Measurements from ENCODE around the gene LCMT1. TPM values are rescaled to one million over a fixed set of nuclear protein-coding genes. Genes with fewer than 3 reads are reported as not detected.

The LCMT1 gene
- total RNA-seq, 1 experiment from 2014 or later = 31.0 TPM

GRCh38 chr16:25080420-25081131 lies 31.0 kb upstream of the LCMT1 start:
- ATAC-seq (no peak), DNase-seq (no peak)
- Histone ChIP-seq H3F3A (ENCODE audit: low read length, unreplicated experiment) (no peaks in the 10 kb centered on the region), H3K27me3 (ENCODE audit: low read length) (no peaks in the 10 kb centered on the region), H3K9me3 (ENCODE audit: low read length) (no peaks in the 10 kb centered on the region), H3K4me1 (ENCODE audit: insufficient read depth, low read length) (no peaks in the 10 kb centered on the region), H3K79me2 (ENCODE audit: low read length) (no peaks in the 10 kb centered on the region), H3K27ac (ENCODE audit: low read length) (no peak overlapping the region), H3K4me2 (ENCODE audit: low read length) (no peak overlapping the region), H3K9ac (ENCODE audit: low read length) (no peak overlapping the region), H4K20me1 (ENCODE audit: low read length) (no peaks in the 10 kb centered on the region), H3K36me3 (ENCODE audit: low read depth, low read length) (no peaks in the 10 kb centered on the region), H3K4me3 (ENCODE audit: low read length) (no peak overlapping the region), H3K9me2 (replicated peaks; ENCODE audit: low read length) (no peaks in the 10 kb centered on the region), H2AFZ (ENCODE audit: low read length) (no peak overlapping the region)
- CTCF ChIA-PET = no interaction called here
- intact Hi-C loops (cut with micrococcal nuclease) = no loop called here
- no TSS peak for BruUV-seq (replicated peaks)
- POLR2A ChIA-PET (ENCODE audit: unreplicated experiment) = no interaction called here
- no peak for TF ChIP-seq EZH2phosphoT487 (IDR thresholded peaks at IDR 0.05; ENCODE audit: borderline replicate concordance, low read length)
- TF ChIP-seq, protein P1, sequence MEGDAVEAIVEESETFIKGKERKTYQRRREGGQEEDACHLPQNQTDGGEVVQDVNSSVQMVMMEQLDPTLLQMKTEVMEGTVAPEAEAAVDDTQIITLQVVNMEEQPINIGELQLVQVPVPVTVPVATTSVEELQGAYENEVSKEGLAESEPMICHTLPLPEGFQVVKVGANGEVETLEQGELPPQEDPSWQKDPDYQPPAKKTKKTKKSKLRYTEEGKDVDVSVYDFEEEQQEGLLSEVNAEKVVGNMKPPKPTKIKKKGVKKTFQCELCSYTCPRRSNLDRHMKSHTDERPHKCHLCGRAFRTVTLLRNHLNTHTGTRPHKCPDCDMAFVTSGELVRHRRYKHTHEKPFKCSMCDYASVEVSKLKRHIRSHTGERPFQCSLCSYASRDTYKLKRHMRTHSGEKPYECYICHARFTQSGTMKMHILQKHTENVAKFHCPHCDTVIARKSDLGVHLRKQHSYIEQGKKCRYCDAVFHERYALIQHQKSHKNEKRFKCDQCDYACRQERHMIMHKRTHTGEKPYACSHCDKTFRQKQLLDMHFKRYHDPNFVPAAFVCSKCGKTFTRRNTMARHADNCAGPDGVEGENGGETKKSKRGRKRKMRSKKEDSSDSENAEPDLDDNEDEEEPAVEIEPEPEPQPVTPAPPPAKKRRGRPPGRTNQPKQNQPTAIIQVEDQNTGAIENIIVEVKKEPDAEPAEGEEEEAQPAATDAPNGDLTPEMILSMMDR (conservative IDR thresholded peaks at IDR 0.05; ENCODE audit: low read depth, low read length) = no peak

GRCh38 chr16:25081702-25082101 lies 29.8 kb upstream of the LCMT1 start:
- Histone ChIP-seq H3K9me3 (ENCODE audit: low read length) (no peaks in the 10 kb centered on the region), H3F3A (ENCODE audit: low read length, unreplicated experiment) (no peaks in the 10 kb centered on the region), H3K27ac (ENCODE audit: low read length) (no peak overlapping the region), H3K4me2 (ENCODE audit: low read length) (no peak overlapping the region), H3K36me3 (ENCODE audit: low read depth, low read length) (no peaks in the 10 kb centered on the region), H3K9ac (ENCODE audit: low read length) (no peak overlapping the region), H3K9me2 (replicated peaks; ENCODE audit: low read length) (no peaks in the 10 kb centered on the region), H3K4me3 (ENCODE audit: low read length) (no peak overlapping the region), H3K4me1 (ENCODE audit: insufficient read depth, low read length) (no peaks in the 10 kb centered on the region), H3K79me2 (ENCODE audit: low read length) (no peaks in the 10 kb centered on the region), H4K20me1 (ENCODE audit: low read length) (no peaks in the 10 kb centered on the region), H2AFZ (ENCODE audit: low read length) (no peak overlapping the region), H3K27me3 (ENCODE audit: low read length) (no peaks in the 10 kb centered on the region)
- POLR2A ChIA-PET (ENCODE audit: unreplicated experiment) = no interaction called here
- TF ChIP-seq EZH2 (IDR thresholded peaks at IDR 0.05; ENCODE audit: low read length, unreplicated experiment) = no peak
- TF ChIP-seq, protein P1 (conservative IDR thresholded peaks at IDR 0.05; ENCODE audit: low read depth, low read length) = no peak
- no peak for TF ChIP-seq EZH2phosphoT487 (IDR thresholded peaks at IDR 0.05; ENCODE audit: borderline replicate concordance, low read length)
- no peak for DNase-seq
- intact Hi-C loops (cut with micrococcal nuclease) = no loop called here
- CTCF ChIA-PET = no interaction called here
- no peak for ATAC-seq
- no TSS peak for BruUV-seq (replicated peaks)

GRCh38 chr16:25083065-25083464 lies 28.5 kb upstream of the LCMT1 start:
- Histone ChIP-seq H3F3A (ENCODE audit: low read length, unreplicated experiment) (no peaks in the 10 kb centered on the region), H3K27ac (ENCODE audit: low read length) (no peak overlapping the region), H3K9me2 (replicated peaks; ENCODE audit: low read length) (no peaks in the 10 kb centered on the region), H3K9ac (ENCODE audit: low read length) (no peak overlapping the region), H3K4me1 (ENCODE audit: insufficient read depth, low read length) (no peaks in the 10 kb centered on the region), H3K4me2 (ENCODE audit: low read length) (no peak overlapping the region), H2AFZ (ENCODE audit: low read length) (no peak overlapping the region), H3K36me3 (ENCODE audit: low read depth, low read length) (no peaks in the 10 kb centered on the region), H3K4me3 (ENCODE audit: low read length) (no peak overlapping the region), H4K20me1 (ENCODE audit: low read length) (no peaks in the 10 kb centered on the region), H3K9me3 (ENCODE audit: low read length) (no peaks in the 10 kb centered on the region), H3K79me2 (ENCODE audit: low read length) (no peaks in the 10 kb centered on the region), H3K27me3 (ENCODE audit: low read length) (no peaks in the 10 kb centered on the region)
- ChIA-PET CTCF (no interaction called here), POLR2A (ENCODE audit: unreplicated experiment) (no interaction called here)
- BruUV-seq (replicated peaks) = no TSS peak
- intact Hi-C loops (cut with micrococcal nuclease) = no loop called here
- TF ChIP-seq EZH2phosphoT487 (IDR thresholded peaks at IDR 0.05; ENCODE audit: borderline replicate concordance, low read length) (no peak), EZH2 (IDR thresholded peaks at IDR 0.05; ENCODE audit: low read length, unreplicated experiment) (no peak)
- TF ChIP-seq, protein P1 (conservative IDR thresholded peaks at IDR 0.05; ENCODE audit: low read depth, low read length) = no peak
- DNase-seq (no peak), ATAC-seq (no peak)
